ENCODE results near the gene SFI1. TPM values are rescaled to one million over a fixed set of nuclear protein-coding genes. Genes with fewer than 3 reads are reported as not detected.
"Not testable (repeated sequence)": the region's sequence is repeated elsewhere in the genome, so short reads cannot be mapped to it uniquely, and the experiment has no call there.

Gene SFI1
- total RNA-seq, 1 donor, result 33.4 TPM

- no peak for DNase-seq (ENCODE audit: low read depth in 2 of 3, low spot score in 2 of 3)
Measured at GRCh38 chr22:31629741-31630184, 133.4 kb downstream of the SFI1 start.

GRCh38 chr22:31630331-31631329 is 134.3 kb downstream of the SFI1 start:
- DNase-seq (ENCODE audit: low read depth in 2 of 3, low spot score in 2 of 3), result peak; percentile 72 to 95 (median 89)

GRCh38 chr22:31631436-31631835 is 135.1 kb downstream of the SFI1 start:
- DNase-seq (ENCODE audit: low read depth in 2 of 3, low spot score in 2 of 3), result no peak

GRCh38 chr22:31635638-31636306 is 139.4 kb downstream of the SFI1 start:
- no peak for DNase-seq (ENCODE audit: low read depth in 2 of 3, low spot score in 2 of 3)

GRCh38 chr22:31637447-31637890 is 141.1 kb downstream of the SFI1 start:
- DNase-seq (ENCODE audit: low read depth in 2 of 3, low spot score in 2 of 3), result peak in 2 of 3 donors; percentile 61 to 64

GRCh38 chr22:31637891-31638618 is 141.7 kb downstream of the SFI1 start:
- DNase-seq (ENCODE audit: low read depth in 2 of 3, low spot score in 2 of 3), result peak in 2 of 3 donors; percentile 70 to 72

GRCh38 chr22:31639436-31640039 is 143.2 kb downstream of the SFI1 start:
- DNase-seq (ENCODE audit: low read depth in 2 of 3, low spot score in 2 of 3), result no peak

- DNase-seq (ENCODE audit: low read depth in 2 of 3, low spot score in 2 of 3), result no peak
Measured at GRCh38 chr22:31646186-31647019, 150.1 kb downstream of the SFI1 start.

GRCh38 chr22:31647066-31647465 is 150.7 kb downstream of the SFI1 start:
- DNase-seq (ENCODE audit: low read depth in 2 of 3, low spot score in 2 of 3), result no peak

GRCh38 chr22:31647523-31648320 is 151.4 kb downstream of the SFI1 start:
- DNase-seq (ENCODE audit: low read depth in 2 of 3, low spot score in 2 of 3), result no peak

GRCh38 chr22:31650391-31650790 is 154.1 kb downstream of the SFI1 start:
- DNase-seq (ENCODE audit: low read depth in 2 of 3, low spot score in 2 of 3), result no peak

- no peak for DNase-seq (ENCODE audit: low read depth in 2 of 3, low spot score in 2 of 3)
Measured at GRCh38 chr22:31651664-31652063, 155.3 kb downstream of the SFI1 start.

- no peak for DNase-seq (ENCODE audit: low read depth in 2 of 3, low spot score in 2 of 3)
Measured at GRCh38 chr22:31652088-31652487, 155.8 kb downstream of the SFI1 start.

- DNase-seq (ENCODE audit: low read depth in 2 of 3, low spot score in 2 of 3), result no peak
Measured at GRCh38 chr22:31652911-31653684, 156.8 kb downstream of the SFI1 start.

- DNase-seq (ENCODE audit: low read depth in 2 of 3, low spot score in 2 of 3), result no peak
Measured at GRCh38 chr22:31653944-31654343, 157.6 kb downstream of the SFI1 start.

- no peak for DNase-seq (ENCODE audit: low read depth in 2 of 3, low spot score in 2 of 3)
Measured at GRCh38 chr22:31654408-31654807, 158.1 kb downstream of the SFI1 start.

- DNase-seq (ENCODE audit: low read depth in 2 of 3, low spot score in 2 of 3), result no peak
Measured at GRCh38 chr22:31659246-31659645, 162.9 kb downstream of the SFI1 start.

GRCh38 chr22:31660860-31661341 is 164.6 kb downstream of the SFI1 start:
- not testable (repeated sequence) for DNase-seq (ENCODE audit: low read depth in 2 of 3, low spot score in 2 of 3)
